ENCODE results near the gene KLHL26. TPM values are rescaled to one million over a fixed set of nuclear protein-coding genes. Genes with fewer than 3 reads are reported as not detected.

The KLHL26 gene
- total RNA-seq, 1 experiment from 2014 or later: 10.7 TPM

GRCh38 chr19:18605546-18606280 lies 31.1 kb upstream of the KLHL26 start:
- H3K79me1 ChIP-seq (ENCODE audit: insufficient read depth, low read depth, low read length, poor library complexity, severe bottlenecking): no peaks in the 10 kb centered on the region
- H3K9ac ChIP-seq (ENCODE audit: extremely low read depth, insufficient read length, low read length): no peak overlapping the region
- H2BK120ac ChIP-seq (ENCODE audit: low read depth, low read length, poor library complexity, severe bottlenecking): no peak overlapping the region
- no peak overlapping the region for H2AK5ac ChIP-seq (ENCODE audit: insufficient read length, low read length)
- Mint-ChIP-seq H3K4me3 (peak overlapping the region; percentile 64 to 75), H3K36me3 (ENCODE audit: insufficient read depth in 1 of 3, low read depth in 3 of 3) (peaks cover 0 to 6% (median 0%) of the 10 kb centered on the region in 3 experiments; a peak in 2 of 7 replicates), H3K27ac (peak overlapping the region in 1 of 3 experiments; percentile 26; a peak in 1 of 7 replicates), H3K27me3 (ENCODE audit: low read depth) (peaks cover 86% of the 10 kb centered on the region), H3K9me3 (no peaks in the 10 kb centered on the region; a peak in 1 of 5 replicates), H3K4me1 (peaks cover 35 to 47% of the 10 kb centered on the region in 2 experiments)
- H3K27ac ChIP-seq (ENCODE audit: insufficient read length, low read depth, low read length): no peak overlapping the region
- no peak overlapping the region for H3K56ac ChIP-seq (ENCODE audit: insufficient read length, low read depth, low read length)
- H2AFZ ChIP-seq (ENCODE audit: low read length): no peak overlapping the region
- no peak overlapping the region for H3T11ph ChIP-seq (ENCODE audit: low read length)
- H4K8ac ChIP-seq (replicated peaks; ENCODE audit: insufficient read length, low read depth, low read length): no peak overlapping the region
- H3K79me2 ChIP-seq (ENCODE audit: insufficient read depth, low read length): no peaks in the 10 kb centered on the region
- H2BK5ac ChIP-seq (ENCODE audit: insufficient read length, low read length): no peak overlapping the region
- DNase-seq: no peak
- peak overlapping the region; percentile 24 for H3K4me2 ChIP-seq (ENCODE audit: insufficient read depth, insufficient read length, low read length)
- no peak overlapping the region for H2BK20ac ChIP-seq (ENCODE audit: low read depth, low read length, poor library complexity, severe bottlenecking)
- no peak overlapping the region for H3K23ac ChIP-seq (ENCODE audit: insufficient read length, low read depth, low read length)
- H3K4me1 ChIP-seq (ENCODE audit: insufficient read depth, low read length): peaks cover 12% of the 10 kb centered on the region
- H4K5ac ChIP-seq (ENCODE audit: insufficient read length, low read depth, low read length): no peak overlapping the region
- TF ChIP-seq, protein P1, sequence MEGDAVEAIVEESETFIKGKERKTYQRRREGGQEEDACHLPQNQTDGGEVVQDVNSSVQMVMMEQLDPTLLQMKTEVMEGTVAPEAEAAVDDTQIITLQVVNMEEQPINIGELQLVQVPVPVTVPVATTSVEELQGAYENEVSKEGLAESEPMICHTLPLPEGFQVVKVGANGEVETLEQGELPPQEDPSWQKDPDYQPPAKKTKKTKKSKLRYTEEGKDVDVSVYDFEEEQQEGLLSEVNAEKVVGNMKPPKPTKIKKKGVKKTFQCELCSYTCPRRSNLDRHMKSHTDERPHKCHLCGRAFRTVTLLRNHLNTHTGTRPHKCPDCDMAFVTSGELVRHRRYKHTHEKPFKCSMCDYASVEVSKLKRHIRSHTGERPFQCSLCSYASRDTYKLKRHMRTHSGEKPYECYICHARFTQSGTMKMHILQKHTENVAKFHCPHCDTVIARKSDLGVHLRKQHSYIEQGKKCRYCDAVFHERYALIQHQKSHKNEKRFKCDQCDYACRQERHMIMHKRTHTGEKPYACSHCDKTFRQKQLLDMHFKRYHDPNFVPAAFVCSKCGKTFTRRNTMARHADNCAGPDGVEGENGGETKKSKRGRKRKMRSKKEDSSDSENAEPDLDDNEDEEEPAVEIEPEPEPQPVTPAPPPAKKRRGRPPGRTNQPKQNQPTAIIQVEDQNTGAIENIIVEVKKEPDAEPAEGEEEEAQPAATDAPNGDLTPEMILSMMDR (conservative IDR thresholded peaks at IDR 0.05): no peak
- no peaks in the 10 kb centered on the region for H4K20me1 ChIP-seq (ENCODE audit: control insufficient read depth, insufficient read depth, insufficient read length)
- peaks cover 6% of the 10 kb centered on the region for H3K23me2 ChIP-seq (ENCODE audit: insufficient read length, low read depth, low read length, poor library complexity, severe bottlenecking)
- H3K14ac ChIP-seq (ENCODE audit: insufficient read depth, low read length): no peak overlapping the region
- H3K4ac ChIP-seq (ENCODE audit: low read depth, low read length): no peak overlapping the region
- H4K91ac ChIP-seq (ENCODE audit: insufficient read length, low read depth, low read length): no peak overlapping the region
- no peak overlapping the region for H2BK15ac ChIP-seq (ENCODE audit: low read depth, low read length)
- no peaks in the 10 kb centered on the region for H3K9me3 ChIP-seq (ENCODE audit: control insufficient read depth, low read depth, low read length)
- H2BK12ac ChIP-seq (ENCODE audit: insufficient read length, low read depth, low read length): no peak overlapping the region
- no CpG with 5 or more reads among the region's 65 CpGs for WGBS (ENCODE audit: extremely low coverage, insufficient read length, low lambda C conversion rate)
- H3K27me3 ChIP-seq (ENCODE audit: insufficient read depth, low read length): peaks cover 68% of the 10 kb centered on the region
- H3K18ac ChIP-seq (ENCODE audit: insufficient read length, low read depth, low read length): no peak overlapping the region

All from H9 (cell line).